Chondrocyte (in vitro differentiated cells): ENCODE data around the gene PEAK1. TPM values are rescaled to one million over a fixed set of nuclear protein-coding genes. Genes with fewer than 3 reads are reported as not detected.
"Not testable (repeated sequence)": the region's sequence is repeated elsewhere in the genome, so short reads cannot be mapped to it uniquely, and the experiment has no call there.

Experiments
- DNase-seq: peaks from one replicate; pipeline ENCODE4 v3.0.0; 2021; ENCODE audit warnings: mixed read lengths, low spot score
- H3K27ac Mint-ChIP-seq: one replicate; pipeline ENCODE4 v1.8.0; 2021; ENCODE audit warnings: mild to moderate bottlenecking, moderate library complexity, mixed read lengths; ENCODE audit not compliant: unreplicated experiment
- H3K27me3 Mint-ChIP-seq: 2 replicates; pipeline ENCODE4 v1.8.0; 2021; ENCODE audit warnings: low read depth, mixed read lengths
- H3K36me3 Mint-ChIP-seq: 2 replicates; pipeline ENCODE4 v1.8.0; 2021; ENCODE audit warnings: low read depth, mixed read lengths
- H3K4me1 Mint-ChIP-seq: 2 replicates; pipeline ENCODE4 v1.8.0; 2021; ENCODE audit warnings: low read depth, mild to moderate bottlenecking, mixed read lengths
- H3K4me3 Mint-ChIP-seq: one replicate; pipeline ENCODE4 v1.8.0; 2021; ENCODE audit warnings: mild to moderate bottlenecking, moderate library complexity, mixed read lengths; ENCODE audit not compliant: unreplicated experiment
- H3K9me3 Mint-ChIP-seq: 2 replicates; pipeline ENCODE4 v1.8.0; 2021; ENCODE audit warnings: low read depth, mixed read lengths
- CTCF ChIP-seq: fragments of 200-600 bp; sonication (generic); IDR thresholded peaks from 2 replicates; pipeline ENCODE4 v1.5.0; 2021; ENCODE audit warnings: antibody characterized with exemption, mild to moderate bottlenecking, moderate library complexity
- total RNA-seq: library from RNA; stranded (reverse); gene quantifications from 3 replicates; pipeline ENCODE4 v1.2.1, GENCODE V29; 2021

The PEAK1 gene
- total RNA-seq, 1 donor from 2014 or later = 143 TPM

DNA sequence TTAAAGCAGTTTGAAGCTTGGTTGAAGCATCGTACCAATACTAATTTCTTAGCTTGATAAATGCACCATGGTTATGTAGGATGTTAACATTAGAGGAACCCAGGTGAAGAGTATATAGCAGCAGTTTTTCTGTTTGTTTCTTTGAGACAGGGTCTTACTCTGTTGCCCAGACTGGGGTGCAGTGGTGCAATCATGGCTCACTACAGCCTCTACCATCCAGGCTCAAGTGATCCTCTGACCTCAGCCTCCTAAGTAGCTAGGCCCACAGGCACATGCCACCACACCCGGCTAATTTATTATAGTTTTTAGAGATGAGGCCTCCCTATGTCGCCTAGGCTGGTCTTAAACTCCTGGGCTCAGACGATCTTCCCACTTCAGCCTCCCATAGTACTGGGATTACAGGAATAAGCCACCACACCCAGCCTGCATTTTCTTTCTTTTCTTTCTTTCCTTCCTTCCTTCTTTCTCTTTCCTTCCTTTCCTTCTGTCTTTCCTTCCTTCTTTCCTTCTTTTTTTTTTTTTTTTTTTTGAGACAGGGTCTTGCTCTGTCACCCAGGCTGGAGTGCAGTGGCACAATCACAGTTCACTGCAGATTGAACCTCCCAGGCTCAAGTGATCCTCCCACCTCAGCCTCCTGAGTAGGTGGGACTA is 6.1 kb downstream of the PEAK1 start:
- no peak for TF ChIP-seq CTCF
- Mint-ChIP-seq H3K9me3 (no peaks in the 10 kb centered on the region), H3K27ac (peak overlapping the region; percentile 27), H3K36me3 (no peaks in the 10 kb centered on the region), H3K4me3 (no peak overlapping the region), H3K4me1 (peaks cover 62% of the 10 kb centered on the region), H3K27me3 (no peaks in the 10 kb centered on the region)
- no peak for DNase-seq

GRCh38 chr15:77412972-77413698 is 6.8 kb downstream of the PEAK1 start:
- Mint-ChIP-seq H3K9me3 (no peaks in the 10 kb centered on the region), H3K4me3 (no peak overlapping the region), H3K27me3 (no peaks in the 10 kb centered on the region), H3K4me1 (peaks cover 59% of the 10 kb centered on the region), H3K27ac (no peak overlapping the region), H3K36me3 (no peaks in the 10 kb centered on the region)
- no peak for DNase-seq
- TF ChIP-seq CTCF = no peak

DNA sequence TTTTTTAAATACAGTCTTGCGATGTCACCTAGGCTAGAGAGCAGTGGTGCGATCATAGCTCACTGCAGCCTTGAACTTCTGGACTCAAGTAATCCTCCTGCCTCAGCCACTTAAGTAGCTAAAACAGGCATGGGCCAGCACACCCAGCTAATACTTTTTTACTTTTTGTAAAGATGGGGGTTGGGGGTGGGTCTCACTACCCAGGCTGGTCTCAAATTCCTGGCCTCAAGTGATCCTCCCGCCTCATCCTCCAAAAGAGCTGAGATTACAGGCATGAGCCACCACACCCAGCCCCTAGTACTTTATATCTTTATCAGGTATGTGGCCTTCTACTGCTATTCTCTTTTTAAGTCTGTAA is 8.3 kb downstream of the PEAK1 start:
- Mint-ChIP-seq H3K27ac (no peak overlapping the region), H3K9me3 (peaks cover 8% of the 10 kb centered on the region), H3K36me3 (peaks cover 2% of the 10 kb centered on the region), H3K4me3 (no peak overlapping the region), H3K4me1 (peaks cover 55% of the 10 kb centered on the region), H3K27me3 (no peaks in the 10 kb centered on the region)
- TF ChIP-seq CTCF = no peak
- DNase-seq = no peak

DNA sequence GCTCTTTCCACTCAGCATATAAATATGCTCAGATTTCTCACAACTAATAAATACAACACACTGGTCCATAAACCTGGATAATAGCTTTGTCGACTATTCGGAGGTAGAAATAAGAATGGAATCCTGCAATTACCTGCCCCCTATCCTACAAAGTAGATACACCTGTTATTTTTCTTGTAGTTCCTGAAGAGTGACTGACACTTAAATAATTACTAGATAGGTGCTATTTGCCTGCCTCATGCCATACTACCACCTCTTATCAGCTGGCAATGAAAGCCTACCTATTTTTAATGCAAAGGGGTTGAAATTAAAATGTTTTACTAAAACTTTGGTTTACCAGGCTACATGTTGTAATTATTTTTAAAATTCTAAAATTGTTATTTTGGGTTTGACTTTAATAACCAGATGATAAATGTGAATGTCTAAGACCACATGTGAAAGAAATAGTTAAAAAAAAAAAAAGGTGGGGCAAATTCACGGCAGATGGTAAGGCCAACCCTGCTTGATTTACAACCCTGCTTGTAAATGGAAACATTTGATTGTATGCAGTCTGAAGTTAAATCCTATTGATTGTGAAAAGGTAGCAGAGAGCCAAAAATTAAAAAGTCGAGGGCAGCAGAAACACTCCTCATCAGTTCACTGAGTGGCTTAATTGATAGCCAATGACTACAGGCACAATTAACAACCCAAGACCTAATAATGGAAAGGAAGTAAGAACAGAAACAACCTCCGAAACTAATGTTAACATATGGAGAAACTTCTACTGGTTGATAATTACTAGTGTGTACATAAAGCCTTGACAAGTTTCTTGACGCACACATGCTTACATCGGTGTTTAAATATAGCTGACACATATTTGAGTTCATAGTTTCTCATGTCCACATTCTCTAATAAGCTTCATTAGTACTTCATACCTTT is 8.9 kb downstream of the PEAK1 start:
- no peak overlapping the region for H3K4me3 Mint-ChIP-seq

DNA sequence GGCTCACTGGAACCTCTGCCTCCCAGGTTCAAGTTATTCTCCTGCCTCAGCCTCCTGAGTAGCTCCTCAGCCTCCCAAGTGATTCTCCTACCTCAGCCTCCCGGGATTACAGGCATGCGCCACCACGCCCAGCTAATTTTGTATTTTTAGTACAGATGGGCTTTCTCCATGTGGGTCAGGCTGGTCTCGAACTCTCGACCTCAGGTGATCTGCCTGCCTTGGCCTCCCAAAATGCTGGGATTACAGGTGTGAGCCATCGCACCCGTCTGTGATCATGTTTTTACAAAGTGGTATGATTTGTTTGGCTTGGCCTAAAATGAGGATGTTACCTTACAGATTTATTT is 9.8 kb downstream of the PEAK1 start:
- not testable (repeated sequence) for H3K27me3 Mint-ChIP-seq, DNase-seq, H3K36me3 Mint-ChIP-seq, H3K4me3 Mint-ChIP-seq
- peak overlapping the region; percentile 87 for H3K27ac Mint-ChIP-seq
- H3K4me1 Mint-ChIP-seq = peaks cover 66% of the 10 kb centered on the region
- H3K9me3 Mint-ChIP-seq = peaks cover 11% of the 10 kb centered on the region

More for the DNA sequence above, 8.9 kb downstream of the PEAK1 start:
- H3K9me3 Mint-ChIP-seq = peaks cover 11% of the 10 kb centered on the region
- no peak for DNase-seq
- no peak for TF ChIP-seq CTCF
- peaks cover 61% of the 10 kb centered on the region for H3K4me1 Mint-ChIP-seq
- no peaks in the 10 kb centered on the region for H3K27me3 Mint-ChIP-seq
- peaks cover 5% of the 10 kb centered on the region for H3K36me3 Mint-ChIP-seq
- no peak overlapping the region for H3K27ac Mint-ChIP-seq
